ENCODE data around the gene ZNF341. TPM values are rescaled to one million over a fixed set of nuclear protein-coding genes. Genes with fewer than 3 reads are reported as not detected.

The ZNF341 gene
- total and polyA plus RNA-seq, 2 of the 8 experiments (the other 6 are each of a cell fraction or from before 2014, with no cell fraction given): 5.8 to 6.4 TPM

DNA sequence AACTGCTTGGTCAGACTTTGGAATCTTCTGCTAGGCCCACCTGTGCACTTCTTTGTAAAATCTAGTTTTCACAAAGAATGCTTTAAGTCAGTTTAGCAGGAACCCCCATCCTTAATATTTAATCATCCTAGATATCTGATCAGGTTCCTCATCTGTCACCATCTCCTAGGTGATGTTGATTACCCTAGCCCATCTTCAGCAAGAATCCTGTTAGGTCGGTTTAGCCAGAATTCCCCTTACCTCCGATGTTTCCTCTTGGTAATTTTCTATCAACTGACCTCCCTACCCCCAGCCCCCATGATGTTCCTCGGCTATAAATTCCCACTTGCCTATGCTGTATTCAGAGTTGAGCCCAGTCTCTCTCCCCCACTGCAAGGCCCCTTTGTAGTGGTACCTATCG, 2.7 kb upstream of the ZNF341 start (continued):
- TF ChIP-seq CBX8 (IDR thresholded peaks at IDR 0.05; ENCODE audit: borderline replicate concordance, low read depth, low read length) (no peak), SP1 (IDR thresholded peaks at IDR 0.05; ENCODE audit: low read depth, low read length) (no peak), PHF8 (conservative IDR thresholded peaks at IDR 0.05; ENCODE audit: low read depth, low read length) (no peak), HDAC2 (IDR thresholded peaks at IDR 0.05; ENCODE audit: borderline replicate concordance in 1 of 2, low read depth in 2 of 2, low read length in 2 of 2) (no peak), EGR1 (IDR thresholded peaks at IDR 0.05; ENCODE audit: borderline replicate concordance, low read depth, low read length) (no peak), FOSL1 (IDR thresholded peaks at IDR 0.05; ENCODE audit: insufficient read depth, low read depth, low read length) (no peak)

Measured in H1 (cell line).